Activated CD8-positive, alpha-beta memory T cell treated with anti-CD3 and anti-CD28 coated beads, Interleukin-2, amount 10 ng/mL, durations not matched to agents 7 days and 5 days (primary cell): Measurements from ENCODE around the gene MUC2. TPM values are rescaled to one million over a fixed set of nuclear protein-coding genes. Genes with fewer than 3 reads are reported as not detected.

Source experiments
- ATAC-seq: fragments of 150-1000 bp; cut with Tn5 transposase; one replicate; pipeline ENCODE4 v1.10.0; 2021; ENCODE audit warnings: moderate library complexity
- CTCF ChIA-PET: fragments of 350-600 bp; sonication (Branson Sonifier 250); formaldehyde crosslinking; loops from one replicate; lab custom pipeline; 2021; ENCODE audit warnings: antibody characterized with exemption; lab: Charles Lee
- DNase-seq: peaks from one replicate; pipeline ENCODE4 v3.0.0-alpha.2; 2020
- H3K27ac Mint-ChIP-seq: one replicate; pipeline ENCODE4 v1.8.0; 2021; ENCODE audit warnings: mild to moderate bottlenecking, mixed read lengths
- H3K27me3 Mint-ChIP-seq: one replicate; pipeline ENCODE4 v1.8.0; 2021; ENCODE audit warnings: mixed read lengths
- H3K36me3 Mint-ChIP-seq: one replicate; pipeline ENCODE4 v1.8.0; 2021; ENCODE audit warnings: mild to moderate bottlenecking, mixed read lengths
- H3K4me1 Mint-ChIP-seq: one replicate; pipeline ENCODE4 v1.8.0; 2021; ENCODE audit warnings: mixed read lengths
- H3K4me3 Mint-ChIP-seq: one replicate; pipeline ENCODE4 v1.8.0; 2021; ENCODE audit warnings: mild to moderate bottlenecking, moderate library complexity, mixed read lengths
- H3K9me3 Mint-ChIP-seq: one replicate; pipeline ENCODE4 v1.8.0; 2022; ENCODE audit warnings: low read depth, mixed read lengths
- total RNA-seq, 2 experiments: library from RNA; stranded (reverse); gene quantifications; one replicate each; pipeline ENCODE4 v1.2.3, GENCODE V29; 2021

The MUC2 gene
- total RNA-seq, 2 experiments from 2014 or later, result not detected

- Mint-ChIP-seq H3K27ac (no peak overlapping the region), H3K4me3 (no peak overlapping the region), H3K27me3 (no peaks in the 10 kb centered on the region), H3K36me3 (no peaks in the 10 kb centered on the region), H3K9me3 (peaks cover 7% of the 10 kb centered on the region), H3K4me1 (no peaks in the 10 kb centered on the region)
- DNase-seq (no peak), ATAC-seq (no peak)
- CTCF ChIA-PET, result no interaction called here
These were observed 11.8 kb downstream of the MUC2 start for GRCh38 chr11:1086171-1087102.

- Mint-ChIP-seq H3K9me3 (peaks cover 11% of the 10 kb centered on the region), H3K27ac (no peak overlapping the region)
These were observed 12.7 kb downstream of the MUC2 start for GRCh38 chr11:1087279-1087960.

GRCh38 chr11:1087961-1088926 is 13.6 kb downstream of the MUC2 start:
- H3K4me3 Mint-ChIP-seq, result no peak overlapping the region
- DNase-seq, result no peak
- no peaks in the 10 kb centered on the region for H3K36me3 Mint-ChIP-seq
- no peak overlapping the region for H3K27ac Mint-ChIP-seq
- no peaks in the 10 kb centered on the region for H3K4me1 Mint-ChIP-seq
- ATAC-seq, result no peak
- peaks cover 11% of the 10 kb centered on the region for H3K9me3 Mint-ChIP-seq
- CTCF ChIA-PET, result no interaction called here
- H3K27me3 Mint-ChIP-seq, result no peaks in the 10 kb centered on the region

More at GRCh38 chr11:1087279-1087960, 12.7 kb downstream of the MUC2 start:
- ATAC-seq, result no peak
- no peak for DNase-seq
- Mint-ChIP-seq H3K4me3 (no peak overlapping the region), H3K4me1 (no peaks in the 10 kb centered on the region), H3K36me3 (no peaks in the 10 kb centered on the region), H3K27me3 (no peaks in the 10 kb centered on the region)
- CTCF ChIA-PET, result no interaction called here

- peaks cover 11% of the 10 kb centered on the region for H3K9me3 Mint-ChIP-seq
- CTCF ChIA-PET, result no interaction called here
- no peak overlapping the region for H3K27ac Mint-ChIP-seq
- no peaks in the 10 kb centered on the region for H3K4me1 Mint-ChIP-seq
- H3K36me3 Mint-ChIP-seq, result no peaks in the 10 kb centered on the region
- H3K4me3 Mint-ChIP-seq, result no peak overlapping the region
- no peaks in the 10 kb centered on the region for H3K27me3 Mint-ChIP-seq
- no peak for DNase-seq
- ATAC-seq, result no peak
These were observed 14.5 kb downstream of the MUC2 start for GRCh38 chr11:1088927-1089737.

GRCh38 chr11:1089738-1090599 is 15.3 kb downstream of the MUC2 start:
- no peak overlapping the region for H3K27ac Mint-ChIP-seq
- peaks cover 12% of the 10 kb centered on the region for H3K9me3 Mint-ChIP-seq
- H3K4me1 Mint-ChIP-seq, result no peaks in the 10 kb centered on the region
- DNase-seq (no peak), ATAC-seq (no peak)
- no peaks in the 10 kb centered on the region for H3K27me3 Mint-ChIP-seq
- H3K4me3 Mint-ChIP-seq, result no peak overlapping the region
- CTCF ChIA-PET, result no interaction called here
- no peaks in the 10 kb centered on the region for H3K36me3 Mint-ChIP-seq

- Mint-ChIP-seq H3K4me1 (no peaks in the 10 kb centered on the region), H3K9me3 (peaks cover 15% of the 10 kb centered on the region), H3K27me3 (no peaks in the 10 kb centered on the region), H3K36me3 (no peaks in the 10 kb centered on the region), H3K4me3 (no peak overlapping the region), H3K27ac (no peak overlapping the region)
- CTCF ChIA-PET, result no interaction called here
- ATAC-seq (no peak), DNase-seq (no peak)
These were observed 16.1 kb downstream of the MUC2 start for GRCh38 chr11:1090600-1091331.

- Mint-ChIP-seq H3K27ac (no peak overlapping the region), H3K9me3 (peaks cover 15% of the 10 kb centered on the region), H3K27me3 (no peaks in the 10 kb centered on the region), H3K4me1 (no peaks in the 10 kb centered on the region), H3K36me3 (no peaks in the 10 kb centered on the region), H3K4me3 (no peak overlapping the region)
- CTCF ChIA-PET, result no interaction called here
- DNase-seq (no peak), ATAC-seq (no peak)
These were observed 16.8 kb downstream of the MUC2 start for GRCh38 chr11:1091332-1092083.

GRCh38 chr11:1092145-1092670 is 17.5 kb downstream of the MUC2 start:
- DNase-seq, result no peak
- ATAC-seq, result no peak
- Mint-ChIP-seq H3K36me3 (no peaks in the 10 kb centered on the region), H3K9me3 (peaks cover 15% of the 10 kb centered on the region), H3K4me3 (no peak overlapping the region), H3K27me3 (no peaks in the 10 kb centered on the region), H3K27ac (no peak overlapping the region), H3K4me1 (no peaks in the 10 kb centered on the region)
- CTCF ChIA-PET, result no interaction called here

GRCh38 chr11:1092919-1093318 is 18.2 kb downstream of the MUC2 start:
- no peak for ATAC-seq
- Mint-ChIP-seq H3K27ac (no peak overlapping the region), H3K9me3 (peaks cover 15% of the 10 kb centered on the region), H3K27me3 (no peaks in the 10 kb centered on the region), H3K36me3 (no peaks in the 10 kb centered on the region), H3K4me3 (no peak overlapping the region), H3K4me1 (no peaks in the 10 kb centered on the region)
- CTCF ChIA-PET, result no interaction called here
- no peak for DNase-seq

GRCh38 chr11:1099519-1100355 is 25.1 kb downstream of the MUC2 start:
- H3K4me1 Mint-ChIP-seq, result no peaks in the 10 kb centered on the region
- peaks cover 10% of the 10 kb centered on the region for H3K9me3 Mint-ChIP-seq
- H3K27ac Mint-ChIP-seq, result no peak overlapping the region
- CTCF ChIA-PET, result no interaction called here
- H3K36me3 Mint-ChIP-seq, result peaks cover 2% of the 10 kb centered on the region
- H3K4me3 Mint-ChIP-seq, result no peak overlapping the region
- H3K27me3 Mint-ChIP-seq, result no peaks in the 10 kb centered on the region
- DNase-seq (no peak), ATAC-seq (no peak)
